ENCODE results near the gene TMEM17. TPM values are rescaled to one million over a fixed set of nuclear protein-coding genes. Genes with fewer than 3 reads are reported as not detected.

TMEM17 gene
- total RNA-seq, 1 donor from 2014 or later, result 1.4 TPM

DNA sequence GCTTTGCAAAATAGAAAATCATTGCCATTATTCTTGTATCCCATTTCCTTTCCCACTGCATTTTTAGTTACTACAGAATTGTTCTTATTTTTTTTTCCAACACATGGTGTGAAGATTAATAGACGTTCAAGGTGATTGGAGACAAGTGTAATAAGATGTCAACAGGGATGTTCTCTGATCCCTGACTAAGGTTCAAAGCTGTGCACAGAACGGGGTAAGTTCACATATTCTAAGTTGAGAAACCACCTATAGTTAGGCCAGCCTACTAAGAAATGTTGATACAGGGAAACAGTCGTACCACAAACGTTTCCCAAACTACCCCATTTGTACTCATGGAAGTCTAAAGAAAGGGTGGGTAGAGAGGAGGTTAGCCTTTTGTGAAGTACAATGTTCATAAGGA lies 6.4 kb upstream of the TMEM17 start:
- no peak for DNase-seq (ENCODE audit: low spot score)

DNA sequence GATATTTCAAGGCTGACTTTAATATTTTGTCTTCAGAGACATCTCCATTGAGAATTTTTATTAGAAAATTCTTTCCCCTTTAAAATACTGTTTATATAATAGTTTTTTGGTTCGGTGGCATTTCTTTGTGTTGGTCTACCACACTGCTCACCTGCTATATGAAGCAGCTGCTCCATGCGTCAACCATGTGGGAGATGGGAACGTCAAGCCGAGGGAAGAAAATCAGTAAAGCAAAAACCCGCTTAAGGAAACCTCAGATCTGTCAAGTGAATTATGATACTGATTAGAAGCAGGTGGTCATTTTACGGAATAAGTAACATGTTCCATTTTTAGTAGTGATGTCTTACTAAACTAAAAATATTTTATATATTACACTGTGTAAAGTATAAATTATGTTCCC lies 5.6 kb upstream of the TMEM17 start:
- DNase-seq (ENCODE audit: low spot score), result no peak

DNA sequence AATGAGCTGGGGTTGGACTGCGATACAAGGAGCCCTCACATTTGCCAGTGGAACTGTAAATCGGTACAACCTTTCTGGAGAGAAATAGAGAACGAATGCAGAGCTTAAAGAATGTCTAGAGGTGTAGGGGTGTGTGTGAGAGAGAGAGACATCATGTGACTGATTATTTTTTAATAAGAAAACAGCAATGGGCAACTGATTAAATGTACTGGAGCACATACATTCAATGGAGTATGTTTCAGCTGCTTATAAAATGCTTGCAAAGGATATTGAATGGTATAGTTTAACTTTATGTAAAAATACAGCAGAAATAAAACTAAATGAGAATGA lies 391 bp upstream of the TMEM17 start:
- no peak for DNase-seq (ENCODE audit: low spot score)

DNA sequence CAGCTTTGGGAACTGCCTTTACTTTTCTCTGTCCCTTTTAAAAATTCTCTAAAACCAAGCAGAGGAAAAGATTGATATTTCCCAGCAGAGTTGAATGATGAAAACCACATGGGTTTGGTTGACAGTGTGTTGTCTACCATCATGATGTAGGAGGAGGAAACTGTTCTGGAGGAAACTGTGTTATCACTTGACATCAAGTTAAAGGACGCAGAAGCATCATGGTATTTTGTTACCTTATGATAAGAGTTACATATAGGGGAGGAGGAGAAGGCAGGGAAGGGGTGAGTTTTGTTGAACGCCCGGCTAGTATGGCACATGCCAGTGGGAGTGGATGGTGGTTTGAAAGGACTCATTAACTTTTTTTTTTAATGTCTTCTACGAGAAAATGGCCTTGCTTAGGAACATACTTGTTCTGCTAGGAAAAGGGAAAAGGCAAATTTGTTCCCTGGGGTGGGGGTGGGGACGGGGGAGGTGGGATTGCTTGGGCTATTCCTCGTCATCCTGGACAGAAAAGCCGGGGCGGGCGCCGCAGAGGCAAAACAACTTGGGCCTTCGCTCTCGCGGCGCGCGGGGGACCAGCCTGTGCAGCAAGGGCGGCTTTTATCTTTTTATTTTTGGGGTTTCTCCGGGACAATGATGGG lies 766 bp downstream of the TMEM17 start:
- no peak for DNase-seq (ENCODE audit: low spot score)

DNA sequence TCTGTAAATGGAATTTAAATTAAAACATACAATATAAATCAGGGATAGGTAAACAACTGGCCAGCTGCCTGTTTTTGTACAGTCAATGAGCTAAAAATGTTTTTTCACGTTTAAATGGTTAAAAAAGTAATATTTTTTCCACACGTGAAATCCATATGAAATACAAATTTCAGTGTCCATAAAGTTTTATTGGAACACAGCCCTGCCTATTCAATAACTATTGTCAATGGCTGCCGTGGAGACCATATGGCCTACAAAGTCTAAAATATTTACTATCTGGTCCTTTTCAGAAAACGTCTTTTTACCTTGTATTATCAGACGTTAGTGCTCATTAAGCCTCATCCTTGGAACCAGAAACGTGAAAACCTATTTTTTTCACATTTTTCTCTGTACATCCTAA lies 1.3 kb downstream of the TMEM17 start:
- DNase-seq (ENCODE audit: low spot score), result no peak

DNA sequence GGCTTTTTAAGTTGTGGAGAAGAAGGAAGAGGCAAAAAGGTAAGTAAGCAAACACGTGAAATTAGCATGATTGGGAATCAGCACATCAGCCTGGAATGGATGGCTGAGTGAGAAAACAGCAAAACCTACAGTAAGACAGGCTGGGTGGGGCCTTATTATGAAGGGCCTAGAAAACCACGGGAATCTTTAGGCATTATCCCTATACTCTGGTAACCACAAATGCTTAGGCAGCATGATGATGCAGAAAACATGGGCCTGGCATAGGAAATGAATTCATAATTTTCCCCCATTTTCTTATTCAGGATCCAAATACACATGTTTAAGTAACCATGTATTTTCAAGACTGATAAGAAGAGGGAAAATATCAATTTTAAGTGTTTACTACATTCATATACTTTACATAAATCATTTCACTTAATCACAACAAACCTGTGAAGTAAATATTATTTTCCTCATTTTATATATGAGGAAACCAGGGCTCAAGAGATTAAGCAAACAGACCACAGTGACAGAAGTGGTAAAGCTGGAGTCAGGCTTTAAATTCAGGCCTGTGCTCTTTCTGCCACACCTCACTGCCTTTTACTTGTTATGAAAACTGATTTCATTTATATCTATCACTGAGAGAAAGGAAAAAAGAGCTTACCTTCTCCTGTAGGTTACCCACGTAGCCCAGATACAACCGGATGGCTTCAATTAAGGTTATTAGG lies 4.0 kb downstream of the TMEM17 start:
- DNase-seq (ENCODE audit: low spot score), result no peak

DNA sequence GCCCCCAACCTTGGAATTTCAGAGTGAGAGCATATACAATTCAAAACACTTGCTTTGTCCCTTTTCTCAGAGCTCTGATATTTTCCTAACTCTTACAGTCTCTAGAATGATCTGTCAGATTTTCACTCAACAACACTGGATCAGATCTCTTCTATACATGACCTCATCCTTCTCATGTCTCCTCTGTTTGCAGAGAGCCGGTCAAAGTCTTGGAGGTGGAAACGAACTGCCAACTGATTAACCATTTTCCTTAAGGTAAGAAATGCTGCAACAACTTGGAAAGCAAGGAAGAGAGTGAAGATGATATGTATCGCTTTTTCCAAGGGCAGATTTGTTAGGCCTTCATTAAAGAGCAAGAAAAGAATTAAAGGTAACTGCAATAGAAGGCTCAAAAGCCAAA lies 4.9 kb downstream of the TMEM17 start:
- no peak for DNase-seq (ENCODE audit: low spot score)

DNA sequence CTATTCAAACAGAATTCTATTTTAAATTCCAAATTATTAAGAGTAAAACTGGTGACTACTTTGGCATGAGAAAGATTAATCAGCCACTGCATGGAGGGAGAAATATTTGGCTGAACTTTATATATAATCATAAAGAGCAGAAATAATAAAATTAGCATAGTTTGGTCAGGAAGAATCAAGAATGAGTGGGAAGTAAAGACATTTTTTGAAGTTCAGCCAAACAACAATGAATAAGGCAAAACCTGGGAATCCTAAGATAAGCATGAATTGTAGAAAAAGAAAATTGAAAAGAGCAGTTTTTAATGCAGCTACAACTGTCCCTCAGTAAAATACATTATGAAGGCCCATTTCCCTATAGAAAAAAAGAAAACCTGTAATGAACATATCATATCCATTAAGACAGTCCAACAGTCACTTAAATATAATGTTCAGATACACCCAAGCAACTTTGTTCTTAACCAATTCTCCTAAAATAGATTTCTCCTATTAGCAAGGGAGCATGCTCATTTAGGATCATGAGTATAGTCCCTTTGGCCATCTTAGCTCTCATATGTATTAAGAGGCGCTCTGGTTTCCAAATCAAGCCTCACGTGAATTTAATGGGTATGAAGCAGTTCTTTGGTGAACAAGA lies 6.5 kb downstream of the TMEM17 start:
- DNase-seq (ENCODE audit: low spot score), result no peak

DNA sequence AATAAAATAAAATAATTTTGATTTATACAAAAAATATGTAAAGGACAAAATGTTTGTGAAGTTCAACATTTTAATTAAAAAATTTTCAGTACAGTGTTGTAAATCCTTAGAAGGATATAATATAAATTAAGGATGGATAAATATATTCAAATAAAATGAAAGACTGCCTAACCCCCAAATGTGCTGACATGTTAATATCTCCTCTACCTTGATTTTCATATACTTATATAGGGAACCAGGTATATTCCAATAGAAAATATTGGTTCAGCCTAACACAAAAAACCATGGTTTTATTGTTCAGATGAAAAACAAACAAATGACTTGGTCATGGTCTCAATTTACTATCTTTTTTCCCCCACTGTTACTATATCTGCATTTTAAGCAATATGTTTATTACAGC lies 7.3 kb downstream of the TMEM17 start:
- DNase-seq (ENCODE audit: low spot score), result no peak

DNA sequence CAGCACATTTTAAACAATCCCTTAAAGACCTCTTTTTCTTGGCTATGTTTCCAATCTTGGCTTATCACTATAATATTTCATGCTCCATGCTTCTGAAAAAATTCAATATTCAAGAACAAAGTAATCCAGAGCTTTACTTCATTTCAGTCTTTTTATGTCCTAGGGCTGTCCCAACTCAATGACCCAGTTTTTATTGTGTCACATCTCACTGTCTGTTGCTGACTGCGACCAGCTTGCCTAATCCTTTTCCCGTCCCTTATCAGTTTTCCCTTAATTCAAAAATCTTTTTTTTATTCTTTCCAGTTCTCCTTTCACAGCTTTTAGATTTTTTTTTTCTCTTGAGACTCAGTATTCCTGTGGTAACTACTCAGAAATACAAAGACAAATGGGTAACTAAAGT lies 10.2 kb downstream of the TMEM17 start:
- no peak for DNase-seq (ENCODE audit: low spot score)

DNA sequence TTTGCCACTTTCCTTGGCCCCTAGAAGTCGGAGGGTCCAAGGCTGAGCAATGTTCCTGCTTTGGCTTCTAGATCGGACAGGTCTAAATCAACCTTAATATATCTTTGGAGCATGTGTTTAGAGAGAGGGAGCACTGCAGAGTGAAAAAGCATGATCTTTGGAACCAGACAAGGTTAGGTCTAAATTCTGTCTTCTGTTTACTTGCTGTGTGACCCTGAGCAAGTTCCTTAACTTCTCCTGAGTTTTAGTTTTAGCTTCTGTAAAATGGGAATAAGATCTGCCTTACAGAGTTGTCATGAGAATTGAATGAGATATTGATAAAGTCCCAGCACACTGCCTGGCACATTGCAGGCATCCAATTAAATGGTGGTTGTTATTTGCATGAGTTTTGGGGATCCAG lies 13.9 kb downstream of the TMEM17 start:
- no peak for DNase-seq (ENCODE audit: low spot score)

DNA sequence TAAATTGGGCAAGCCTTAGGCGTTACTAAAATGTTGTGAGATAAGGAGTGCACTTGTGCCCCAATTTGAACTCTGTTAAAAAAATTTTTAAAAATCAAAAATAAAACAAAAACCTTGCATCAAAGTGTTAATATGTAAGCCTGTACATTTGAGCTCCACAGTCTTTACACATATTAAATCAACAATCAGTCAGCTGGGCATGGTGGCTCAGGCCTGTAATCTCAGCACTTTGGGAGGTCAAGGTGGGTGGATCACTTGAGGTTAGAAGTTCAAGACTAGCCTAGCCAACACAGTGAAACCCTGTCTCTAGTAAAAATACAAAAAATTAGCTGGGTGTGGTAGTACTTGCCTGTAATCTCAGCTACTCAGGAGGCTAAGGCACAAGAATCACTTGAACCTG lies 16.3 kb downstream of the TMEM17 start:
- no peak for DNase-seq (ENCODE audit: low spot score)

DNA sequence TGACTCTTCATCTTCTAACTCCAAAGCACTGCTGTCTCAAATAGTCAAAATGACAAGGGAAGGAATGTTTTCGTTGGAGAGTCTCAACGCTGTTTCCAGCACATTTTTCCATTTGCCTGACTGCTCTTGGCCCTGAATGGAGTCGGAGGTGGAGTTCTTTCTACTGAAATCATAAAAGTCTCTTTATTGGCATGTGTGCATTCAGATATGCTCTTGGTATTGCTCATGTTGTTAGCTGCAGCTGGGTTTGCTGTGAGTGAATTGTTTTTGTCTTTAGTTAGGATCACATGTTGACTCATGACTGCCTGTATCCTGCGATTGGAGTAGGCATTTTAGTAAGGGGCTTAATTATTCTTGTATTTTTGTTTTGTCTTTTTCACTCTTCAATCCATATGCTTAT lies 16.8 kb downstream of the TMEM17 start:
- DNase-seq (ENCODE audit: low spot score), result no peak

DNA sequence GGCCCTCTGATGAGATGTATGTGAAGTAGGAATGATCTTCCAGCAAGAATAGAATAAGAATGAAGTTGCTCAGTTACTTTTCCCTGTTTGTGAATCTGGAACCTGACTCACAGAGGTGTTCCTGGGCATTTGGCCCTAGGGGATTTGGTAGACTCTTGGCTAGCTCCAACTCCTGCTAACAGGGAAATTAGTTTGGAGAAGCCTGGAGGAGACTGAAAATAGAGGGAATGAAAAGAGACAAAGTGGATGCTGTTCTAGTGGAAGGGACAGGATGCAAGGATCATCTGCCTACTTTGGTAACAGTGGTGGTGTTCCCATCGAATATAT lies 19.6 kb downstream of the TMEM17 start:
- no peak for DNase-seq (ENCODE audit: low spot score)

DNA sequence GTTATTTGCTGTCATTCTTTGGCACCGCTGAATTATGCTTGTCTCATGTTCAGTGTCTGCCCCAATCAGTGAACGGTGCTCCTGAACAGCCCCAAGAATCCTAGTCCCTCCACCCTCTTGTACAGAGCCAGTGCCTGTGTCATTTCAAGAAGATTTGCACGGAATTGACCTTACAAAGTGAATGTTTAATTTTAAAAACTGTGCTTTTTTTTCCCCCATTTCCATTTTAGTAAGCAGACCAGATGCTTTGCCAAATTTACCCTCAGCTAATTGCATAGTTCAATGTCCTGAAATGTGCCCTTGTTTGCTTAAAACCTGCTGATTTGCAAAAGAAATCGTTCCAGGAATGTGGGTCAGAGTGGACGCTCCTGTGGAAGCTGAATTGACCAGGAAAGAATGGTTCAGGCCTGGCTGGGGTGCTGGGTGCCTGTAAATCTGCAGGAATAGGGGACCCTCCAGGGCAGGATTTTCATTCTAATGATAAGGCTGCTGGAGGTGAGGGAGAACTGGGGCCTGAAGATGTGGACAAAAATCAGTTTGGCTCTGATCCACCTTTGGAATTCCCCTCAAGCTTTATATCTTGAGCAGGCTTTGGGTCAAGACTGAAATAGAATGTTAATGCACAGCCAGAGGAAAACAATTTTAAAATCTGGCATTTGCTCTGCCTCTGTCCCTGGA lies 20.1 kb downstream of the TMEM17 start:
- no peak for DNase-seq (ENCODE audit: low spot score)

DNA sequence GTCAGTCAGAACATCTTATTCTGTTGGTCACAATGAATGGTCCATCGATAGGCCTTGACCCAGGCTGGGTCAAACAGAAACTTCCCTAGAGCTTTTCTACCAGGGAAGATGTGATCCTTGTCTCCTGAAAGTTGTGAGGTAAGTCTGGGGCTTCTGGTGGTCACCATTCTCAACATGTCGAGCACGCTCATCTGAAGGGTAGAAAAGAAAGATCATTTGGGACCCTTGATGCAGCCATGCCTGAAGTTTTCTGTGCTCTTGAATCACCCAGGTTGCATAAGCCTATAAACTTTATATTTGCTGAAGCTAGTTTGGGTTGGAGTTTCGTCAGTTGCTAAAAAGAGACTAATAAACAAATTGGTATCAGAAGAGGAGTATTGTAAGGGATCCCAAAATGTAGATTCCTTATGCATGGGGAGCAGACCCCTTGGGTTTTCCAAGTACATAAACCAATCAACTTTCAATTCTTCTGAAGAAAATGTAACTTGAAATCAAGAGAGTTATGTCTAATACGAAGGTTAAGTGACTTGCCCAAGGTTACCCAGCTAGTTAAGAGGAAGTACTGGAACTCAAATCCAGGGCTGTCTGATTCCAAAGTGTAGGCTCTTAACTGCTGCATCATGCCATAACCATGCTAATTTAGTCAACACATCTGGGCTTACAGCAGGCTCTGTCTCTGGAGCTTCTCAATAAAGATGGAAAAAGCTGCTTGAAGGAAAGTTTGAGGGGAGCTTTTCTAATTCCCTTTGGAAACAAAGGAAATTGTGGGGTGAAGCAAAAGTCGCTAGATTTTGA lies 23.2 kb downstream of the TMEM17 start:
- no peak for DNase-seq (ENCODE audit: low spot score)

DNA sequence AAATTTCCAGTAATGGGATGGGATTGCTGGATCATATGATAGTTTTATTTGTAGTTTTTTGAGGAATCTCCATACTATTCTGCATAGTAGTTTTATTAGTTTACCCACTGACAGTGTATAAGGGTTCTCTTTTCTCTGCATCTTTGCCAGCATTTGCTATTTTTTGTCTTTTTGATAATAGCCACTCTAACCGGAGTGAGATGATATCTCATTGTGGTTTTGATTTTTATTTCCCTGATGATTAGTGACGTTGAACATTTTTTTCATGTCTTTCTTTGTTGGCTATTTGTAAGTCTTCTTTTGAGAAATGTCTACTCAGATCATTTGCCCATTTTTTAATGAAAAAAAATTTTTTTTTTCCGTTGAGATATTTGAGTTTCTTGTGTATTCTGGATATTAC lies 26.1 kb downstream of the TMEM17 start:
- DNase-seq (ENCODE audit: low spot score), result no peak

DNA sequence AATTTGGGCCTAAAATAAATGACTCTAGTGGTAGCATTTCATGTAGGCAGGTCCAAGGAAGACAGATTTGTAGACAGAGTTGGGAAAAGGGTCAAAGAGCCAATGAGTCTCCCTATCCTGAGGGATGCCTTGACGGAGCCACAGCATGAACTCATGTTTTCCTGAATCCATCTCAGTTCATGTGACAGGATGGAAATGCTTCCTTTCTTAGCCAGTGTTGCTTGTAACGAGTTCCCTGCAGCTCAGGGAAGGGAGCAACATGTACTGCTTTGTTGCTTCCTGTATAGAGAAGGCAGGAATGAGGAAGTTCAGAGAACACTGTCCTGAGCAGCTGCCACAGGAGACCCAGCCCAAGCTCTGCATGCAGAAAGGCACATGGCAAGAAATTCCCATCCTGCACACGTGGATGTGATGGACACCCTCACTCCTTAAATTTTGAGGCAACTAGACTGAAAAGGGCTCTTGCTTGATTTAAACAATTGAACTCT lies 27.9 kb downstream of the TMEM17 start:
- no peak for DNase-seq (ENCODE audit: low spot score)

DNA sequence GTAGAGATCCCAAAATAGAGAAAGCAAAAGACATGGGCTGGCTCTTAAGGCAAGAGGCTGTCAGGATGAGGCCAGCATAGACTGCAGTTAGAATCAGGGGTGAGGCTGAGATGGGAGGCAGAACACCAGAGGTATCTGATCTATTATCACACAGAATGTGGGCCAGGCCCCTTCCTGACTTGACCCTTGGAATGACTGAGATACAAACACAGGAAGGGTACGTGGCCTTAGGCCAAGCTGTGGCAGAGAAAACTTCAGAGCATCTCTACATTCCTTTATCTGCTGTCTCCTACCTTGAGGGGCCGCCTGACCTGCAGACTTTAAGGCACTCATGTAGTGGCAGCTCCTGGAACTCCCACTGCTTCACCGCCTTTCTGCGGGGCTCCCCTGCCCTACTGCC lies 28.4 kb downstream of the TMEM17 start:
- DNase-seq (ENCODE audit: low spot score), result no peak

DNA sequence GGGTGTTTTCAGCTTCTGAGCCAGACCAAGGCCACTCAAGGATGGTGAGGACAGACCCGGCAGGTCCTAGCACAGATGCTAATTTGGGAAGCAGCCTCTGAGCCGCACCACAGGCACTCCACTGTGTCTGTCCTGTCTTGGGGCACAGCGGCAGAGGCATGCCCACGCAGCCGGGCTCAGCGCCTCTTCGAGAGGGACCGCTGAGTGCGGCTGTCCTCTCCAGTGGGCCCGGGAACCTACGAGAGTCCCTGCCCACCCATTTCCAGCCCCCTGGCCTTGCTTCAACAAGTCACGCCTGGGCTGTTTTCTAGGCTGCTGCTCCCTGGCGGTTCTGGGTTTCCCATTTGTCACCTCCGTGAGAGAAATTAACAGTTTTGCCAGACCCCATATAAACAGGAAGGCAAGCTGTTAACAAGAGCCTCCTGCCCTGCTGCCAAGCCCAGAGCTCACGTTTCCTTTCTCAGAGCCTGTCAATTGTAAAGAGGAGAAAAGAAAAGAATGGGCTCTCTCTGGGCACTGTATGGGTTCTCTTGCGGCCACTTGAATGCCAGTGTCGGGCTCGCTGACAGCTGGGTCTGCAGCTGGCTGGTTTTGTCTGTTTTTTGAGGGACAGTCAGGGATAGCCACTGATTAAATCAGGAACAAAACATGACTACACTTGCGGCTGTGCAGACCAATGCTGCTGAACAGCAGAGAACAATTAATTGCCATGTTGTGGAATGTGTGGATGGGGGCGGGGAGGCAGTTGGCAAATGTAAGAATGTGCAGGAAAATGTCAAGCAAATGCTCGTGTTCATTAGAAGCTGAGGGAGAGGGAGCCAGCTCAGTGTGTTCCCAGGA lies 30.6 kb downstream of the TMEM17 start:
- DNase-seq (ENCODE audit: low spot score), result no peak

DNA sequence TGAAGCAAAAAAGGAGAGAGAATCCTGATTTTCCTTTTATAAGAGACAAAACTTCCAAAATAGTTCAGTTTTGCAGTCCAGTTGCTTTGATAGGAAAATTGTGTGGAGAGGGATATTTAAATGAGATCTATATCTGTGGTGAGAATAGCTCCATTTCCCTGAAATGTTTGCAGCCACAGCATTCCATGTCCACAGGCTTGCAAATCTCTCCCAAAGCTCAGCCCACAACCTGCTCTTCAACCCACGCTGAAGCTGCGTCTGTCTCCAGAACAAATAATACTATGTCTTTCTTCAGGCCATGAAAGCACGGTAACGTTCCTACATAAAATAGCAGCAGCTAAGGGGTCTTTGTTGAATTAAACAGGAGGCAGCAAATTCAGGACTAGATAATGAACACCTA lies 31.8 kb downstream of the TMEM17 start:
- DNase-seq (ENCODE audit: low spot score), result no peak
